DND-41 (cell line): Measurements from ENCODE around the gene ST6GAL2.

Experiments
- ATAC-seq: fragments of 200-7000 bp; cut with Tn5 transposase; 3 replicates; pipeline ENCODE4 v1.9.1; 2021; ENCODE audit warnings: low read depth; ENCODE audit not compliant: insufficient read depth
- DNase-seq: peaks from one replicate; pipeline ENCODE4 v3.0.0-alpha.2; 2020
- H2AFZ ChIP-seq: 2 replicates; pipeline ENCODE4 v1.6.0; 2012; ENCODE audit warnings: low read depth, low read length
- H3K27ac ChIP-seq: 2 replicates; pipeline ENCODE4 v1.5.1; 2012; ENCODE audit warnings: low read length, inconsistent platforms
- H3K27me3 ChIP-seq: fragments of 200-600 bp; sonication (generic); 2 replicates; pipeline ENCODE4 v1.6.0; 2012; ENCODE audit warnings: low read length, mild to moderate bottlenecking, inconsistent platforms; ENCODE audit not compliant: insufficient read depth, poor library complexity
- H3K36me3 ChIP-seq: 2 replicates; pipeline ENCODE4 v1.5.1; 2012; ENCODE audit warnings: low read length, inconsistent platforms; ENCODE audit not compliant: insufficient read depth
- H3K4me1 ChIP-seq: 2 replicates; pipeline ENCODE4 v1.5.1; 2012; ENCODE audit warnings: mild to moderate bottlenecking, low read length; ENCODE audit not compliant: insufficient read depth
- H3K4me2 ChIP-seq: 2 replicates; pipeline ENCODE4 v1.6.0; 2012; ENCODE audit warnings: mild to moderate bottlenecking, moderate library complexity, low read length, inconsistent platforms; ENCODE audit not compliant: insufficient read depth
- H3K4me3 ChIP-seq, 2 experiments: fragments of 200-600 bp in 1 of 2; shearing (Covaris generic) in 1 of 2; 2 replicates each; pipeline ENCODE4 v1.5.1; 2012 to 2016; ENCODE audit warnings: inconsistent platforms in 2 of 2, low read length in 2 of 2, mild to moderate bottlenecking in 2 of 2, low read depth in 1 of 2, moderate library complexity in 1 of 2
- H3K79me2 ChIP-seq: 2 replicates; pipeline ENCODE4 v1.6.0; 2012; ENCODE audit warnings: low read length, inconsistent platforms; ENCODE audit not compliant: insufficient read depth
- H3K9ac ChIP-seq: 2 replicates; pipeline ENCODE4 v1.6.0; 2012; ENCODE audit warnings: low read depth, mild to moderate bottlenecking, inconsistent platforms, low read length, moderate library complexity
- H3K9me3 ChIP-seq: 2 replicates; pipeline ENCODE4 v1.5.1; 2012; ENCODE audit warnings: low read length, moderate library complexity, mild to moderate bottlenecking, inconsistent platforms; ENCODE audit not compliant: insufficient read depth, severe bottlenecking
- H4K20me1 ChIP-seq: 2 replicates; pipeline ENCODE4 v1.6.0; 2012; ENCODE audit warnings: low read length; ENCODE audit not compliant: insufficient read depth
- CTCF ChIP-seq: IDR thresholded peaks from 2 replicates; pipeline ENCODE4 v1.5.1; 2012; ENCODE audit warnings: borderline replicate concordance, low read length, moderate library complexity, mild to moderate bottlenecking; ENCODE audit not compliant: poor library complexity, severe bottlenecking; ENCODE audit errors: extremely low read depth
- EZH2 ChIP-seq: IDR thresholded peaks from 3 replicates; pipeline ENCODE4 v1.6.1; 2012; ENCODE audit warnings: borderline replicate concordance, low read depth, mild to moderate bottlenecking, moderate library complexity, low read length, inconsistent platforms; ENCODE audit not compliant: severe bottlenecking

ST6GAL2 gene

GRCh38 chr2:106800180-106800579 lies 85.8 kb downstream of the ST6GAL2 start:
- no peak overlapping the region for H3K27ac ChIP-seq
- H3K36me3 ChIP-seq, result no peaks in the 10 kb centered on the region
- H3K9me3 ChIP-seq, result no peaks in the 10 kb centered on the region
- H3K79me2 ChIP-seq, result no peaks in the 10 kb centered on the region
- DNase-seq (no peak), ATAC-seq (no peak)
- no peak for TF ChIP-seq EZH2
- no peak for TF ChIP-seq CTCF
- no peak overlapping the region for H3K4me3 ChIP-seq
- no peaks in the 10 kb centered on the region for H3K4me1 ChIP-seq
- H4K20me1 ChIP-seq, result no peaks in the 10 kb centered on the region
- H3K4me2 ChIP-seq, result no peak overlapping the region
- no peak overlapping the region for H3K9ac ChIP-seq
- peaks cover 3% of the 10 kb centered on the region for H3K27me3 ChIP-seq
- no peak overlapping the region for H2AFZ ChIP-seq

GRCh38 chr2:106798826-106799552 lies 87.0 kb downstream of the ST6GAL2 start:
- Histone ChIP-seq H3K79me2 (no peaks in the 10 kb centered on the region), H3K4me2 (no peak overlapping the region), H3K27ac (no peak overlapping the region), H4K20me1 (no peaks in the 10 kb centered on the region), H3K4me1 (no peaks in the 10 kb centered on the region), H3K36me3 (no peaks in the 10 kb centered on the region), H3K9ac (no peak overlapping the region), H3K9me3 (no peaks in the 10 kb centered on the region), H2AFZ (no peak overlapping the region), H3K27me3 (peaks cover 3% of the 10 kb centered on the region), H3K4me3 (no peak overlapping the region)
- ATAC-seq (no peak), DNase-seq (no peak)
- TF ChIP-seq CTCF, result no peak
- no peak for TF ChIP-seq EZH2

- Histone ChIP-seq H3K27me3 (peaks cover under 1% of the 10 kb centered on the region), H3K9me3 (no peaks in the 10 kb centered on the region), H3K79me2 (no peaks in the 10 kb centered on the region), H3K4me1 (no peaks in the 10 kb centered on the region), H2AFZ (no peak overlapping the region), H3K4me3 (no peak overlapping the region), H3K9ac (no peak overlapping the region), H3K4me2 (no peak overlapping the region), H3K36me3 (no peaks in the 10 kb centered on the region), H4K20me1 (no peaks in the 10 kb centered on the region), H3K27ac (no peak overlapping the region)
- DNase-seq, result no peak
- ATAC-seq, result no peak
- TF ChIP-seq EZH2 (no peak), CTCF (no peak)
Observed at GRCh38 chr2:106797494-106797893, 88.5 kb downstream of the ST6GAL2 start.
